K562 (cell line): ENCODE results near the gene PATE4. TPM values are rescaled to one million over a fixed set of nuclear protein-coding genes. Genes with fewer than 3 reads are reported as not detected.

Experiments used
- KLF6 ChIP-seq: fragments of 250-450 bp; sonication (Bioruptor Pico); IDR thresholded peaks from 2 replicates; pipeline ENCODE4 v1.4.0; 2020; ENCODE audit warnings: mild to moderate bottlenecking, moderate library complexity, borderline replicate concordance
- MECOM ChIP-seq: fragments of 250-450 bp; sonication (Bioruptor Pico); IDR thresholded peaks from 2 replicates; pipeline ENCODE4 v1.8.0; 2022; ENCODE audit warnings: inconsistent platforms
- SMARCA4 ChIP-seq: fragments of 450-650 bp; IDR thresholded peaks from 2 replicates; pipeline ENCODE4 v1.6.1; 2016
- polyA plus RNA-seq, 8 experiments: library from polyadenylated mRNA; depleted of rRNA in 4 of 8; stranded (reverse) in 5 of 8; unstranded in 3 of 8; fragments of >200 nt; fragmentation: Nextera tagmentation in 2 of 8; fragmentation: Illumina TruSeq in 1 of 8; extraction: Ambion mirVana in 2 of 8; extraction: Trizol in 1 of 8; gene quantifications; 2 replicates each; pipeline versions ENCODE4 v1.2.1 to v1.2.3, GENCODE V29; 2011 to 2014; ENCODE audit warnings: inconsistent platforms in 1 of 8, missing spikeins in 1 of 8
- total RNA-seq, 7 experiments: library from RNA; depleted of rRNA in 6 of 7; stranded (reverse); fragments of >200 nt in 6 of 7; fragmentation: Illumina TruSeq in 2 of 7; extraction: Trizol in 2 of 7; gene quantifications; 2 replicates each; pipeline versions ENCODE4 v1.2.1 to v1.2.3, GENCODE V29; 2011 to 2021; ENCODE audit warnings: low replicate concordance in 1 of 7
- TF ChIP-seq, protein P1 (sequence below): fragments of 450-650 bp; IDR thresholded peaks from 2 replicates; pipeline ENCODE4 v1.6.1; 2016; ENCODE audit warnings: low read depth
- TF ChIP-seq, protein P2 (sequence below), 2 experiments: fragments of 450-650 bp; IDR thresholded peaks; 2 replicates each; pipeline ENCODE4 v1.6.1; 2016; ENCODE audit warnings: mild to moderate bottlenecking in 2 of 2, borderline replicate concordance in 1 of 2, low read depth in 1 of 2, moderate library complexity in 1 of 2

The PATE4 gene
- total and polyA plus RNA-seq, 9 of the 15 experiments (the other 6 are each of a cell fraction or from before 2014, with no cell fraction given), result not detected

DNA sequence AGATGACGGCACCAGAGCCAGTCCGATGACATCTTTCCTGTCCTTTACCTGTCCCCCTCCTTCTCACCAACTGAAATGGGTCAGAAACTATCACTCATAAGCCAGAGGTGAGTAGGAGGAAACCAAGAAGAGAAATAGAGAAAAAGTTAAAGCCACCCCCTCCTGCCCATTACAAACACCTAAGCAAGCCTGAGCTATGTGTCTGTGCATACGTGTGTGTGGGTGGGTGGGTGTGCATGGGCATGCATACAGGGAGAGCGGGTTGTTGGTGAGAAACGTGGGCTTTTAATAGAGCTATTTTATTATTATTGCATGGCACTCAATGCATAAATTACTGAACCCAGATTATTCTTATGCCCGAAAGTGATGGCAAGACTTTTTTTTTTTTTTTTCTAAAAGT is 2.6 kb downstream of the PATE4 start (continued):
- TF ChIP-seq, protein P1, sequence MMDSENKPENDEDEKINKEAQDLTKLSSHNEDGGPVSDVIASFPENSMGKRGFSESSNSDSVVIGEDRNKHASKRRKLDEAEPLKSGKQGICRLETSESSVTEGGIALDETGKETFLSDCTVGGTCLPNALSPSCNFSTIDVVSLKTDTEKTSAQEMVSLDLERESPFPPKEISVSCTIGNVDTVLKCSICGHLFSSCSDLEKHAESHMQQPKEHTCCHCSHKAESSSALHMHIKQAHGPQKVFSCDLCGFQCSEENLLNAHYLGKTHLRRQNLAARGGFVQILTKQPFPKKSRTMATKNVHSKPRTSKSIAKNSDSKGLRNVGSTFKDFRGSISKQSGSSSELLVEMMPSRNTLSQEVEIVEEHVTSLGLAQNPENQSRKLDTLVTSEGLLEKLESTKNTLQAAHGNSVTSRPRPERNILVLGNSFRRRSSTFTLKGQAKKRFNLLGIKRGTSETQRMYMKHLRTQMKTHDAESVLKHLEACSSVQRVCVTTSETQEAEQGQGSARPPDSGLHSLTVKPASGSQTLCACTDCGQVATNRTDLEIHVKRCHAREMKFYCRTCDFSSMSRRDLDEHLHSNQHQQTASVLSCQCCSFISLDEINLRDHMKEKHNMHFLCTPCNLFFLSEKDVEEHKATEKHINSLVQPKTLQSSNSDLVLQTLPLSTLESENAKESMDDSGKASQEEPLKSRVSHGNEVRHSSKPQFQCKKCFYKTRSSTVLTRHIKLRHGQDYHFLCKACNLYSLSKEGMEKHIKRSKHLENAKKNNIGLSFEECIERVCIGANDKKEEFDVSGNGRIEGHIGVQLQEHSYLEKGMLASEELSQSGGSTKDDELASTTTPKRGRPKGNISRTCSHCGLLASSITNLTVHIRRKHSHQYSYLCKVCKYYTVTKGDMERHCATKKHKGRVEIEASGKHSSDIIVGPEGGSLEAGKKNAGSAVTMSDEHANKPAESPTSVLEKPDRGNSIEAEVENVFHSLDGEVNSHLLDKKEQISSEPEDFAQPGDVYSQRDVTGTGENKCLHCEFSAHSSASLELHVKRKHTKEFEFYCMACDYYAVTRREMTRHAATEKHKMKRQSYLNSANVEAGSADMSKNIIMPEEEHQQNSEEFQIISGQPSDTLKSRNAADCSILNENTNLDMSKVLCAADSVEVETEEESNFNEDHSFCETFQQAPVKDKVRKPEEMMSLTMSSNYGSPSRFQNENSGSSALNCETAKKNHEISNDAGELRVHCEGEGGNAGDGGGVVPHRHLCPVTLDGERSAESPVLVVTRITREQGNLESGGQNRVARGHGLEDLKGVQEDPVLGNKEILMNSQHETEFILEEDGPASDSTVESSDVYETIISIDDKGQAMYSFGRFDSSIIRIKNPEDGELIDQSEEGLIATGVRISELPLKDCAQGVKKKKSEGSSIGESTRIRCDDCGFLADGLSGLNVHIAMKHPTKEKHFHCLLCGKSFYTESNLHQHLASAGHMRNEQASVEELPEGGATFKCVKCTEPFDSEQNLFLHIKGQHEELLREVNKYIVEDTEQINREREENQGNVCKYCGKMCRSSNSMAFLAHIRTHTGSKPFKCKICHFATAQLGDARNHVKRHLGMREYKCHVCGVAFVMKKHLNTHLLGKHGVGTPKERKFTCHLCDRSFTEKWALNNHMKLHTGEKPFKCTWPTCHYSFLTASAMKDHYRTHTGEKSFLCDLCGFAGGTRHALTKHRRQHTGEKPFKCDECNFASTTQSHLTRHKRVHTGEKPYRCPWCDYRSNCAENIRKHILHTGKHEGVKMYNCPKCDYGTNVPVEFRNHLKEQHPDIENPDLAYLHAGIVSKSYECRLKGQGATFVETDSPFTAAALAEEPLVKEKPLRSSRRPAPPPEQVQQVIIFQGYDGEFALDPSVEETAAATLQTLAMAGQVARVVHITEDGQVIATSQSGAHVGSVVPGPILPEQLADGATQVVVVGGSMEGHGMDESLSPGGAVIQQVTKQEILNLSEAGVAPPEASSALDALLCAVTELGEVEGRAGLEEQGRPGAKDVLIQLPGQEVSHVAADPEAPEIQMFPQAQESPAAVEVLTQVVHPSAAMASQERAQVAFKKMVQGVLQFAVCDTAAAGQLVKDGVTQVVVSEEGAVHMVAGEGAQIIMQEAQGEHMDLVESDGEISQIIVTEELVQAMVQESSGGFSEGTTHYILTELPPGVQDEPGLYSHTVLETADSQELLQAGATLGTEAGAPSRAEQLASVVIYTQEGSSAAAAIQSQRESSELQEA, result no peak
- TF ChIP-seq KLF6 (CRISPR knock-in tag) (no peak), MECOM (CRISPR knock-in tag) (no peak), SMARCA4 (no peak)
- TF ChIP-seq, protein P2, sequence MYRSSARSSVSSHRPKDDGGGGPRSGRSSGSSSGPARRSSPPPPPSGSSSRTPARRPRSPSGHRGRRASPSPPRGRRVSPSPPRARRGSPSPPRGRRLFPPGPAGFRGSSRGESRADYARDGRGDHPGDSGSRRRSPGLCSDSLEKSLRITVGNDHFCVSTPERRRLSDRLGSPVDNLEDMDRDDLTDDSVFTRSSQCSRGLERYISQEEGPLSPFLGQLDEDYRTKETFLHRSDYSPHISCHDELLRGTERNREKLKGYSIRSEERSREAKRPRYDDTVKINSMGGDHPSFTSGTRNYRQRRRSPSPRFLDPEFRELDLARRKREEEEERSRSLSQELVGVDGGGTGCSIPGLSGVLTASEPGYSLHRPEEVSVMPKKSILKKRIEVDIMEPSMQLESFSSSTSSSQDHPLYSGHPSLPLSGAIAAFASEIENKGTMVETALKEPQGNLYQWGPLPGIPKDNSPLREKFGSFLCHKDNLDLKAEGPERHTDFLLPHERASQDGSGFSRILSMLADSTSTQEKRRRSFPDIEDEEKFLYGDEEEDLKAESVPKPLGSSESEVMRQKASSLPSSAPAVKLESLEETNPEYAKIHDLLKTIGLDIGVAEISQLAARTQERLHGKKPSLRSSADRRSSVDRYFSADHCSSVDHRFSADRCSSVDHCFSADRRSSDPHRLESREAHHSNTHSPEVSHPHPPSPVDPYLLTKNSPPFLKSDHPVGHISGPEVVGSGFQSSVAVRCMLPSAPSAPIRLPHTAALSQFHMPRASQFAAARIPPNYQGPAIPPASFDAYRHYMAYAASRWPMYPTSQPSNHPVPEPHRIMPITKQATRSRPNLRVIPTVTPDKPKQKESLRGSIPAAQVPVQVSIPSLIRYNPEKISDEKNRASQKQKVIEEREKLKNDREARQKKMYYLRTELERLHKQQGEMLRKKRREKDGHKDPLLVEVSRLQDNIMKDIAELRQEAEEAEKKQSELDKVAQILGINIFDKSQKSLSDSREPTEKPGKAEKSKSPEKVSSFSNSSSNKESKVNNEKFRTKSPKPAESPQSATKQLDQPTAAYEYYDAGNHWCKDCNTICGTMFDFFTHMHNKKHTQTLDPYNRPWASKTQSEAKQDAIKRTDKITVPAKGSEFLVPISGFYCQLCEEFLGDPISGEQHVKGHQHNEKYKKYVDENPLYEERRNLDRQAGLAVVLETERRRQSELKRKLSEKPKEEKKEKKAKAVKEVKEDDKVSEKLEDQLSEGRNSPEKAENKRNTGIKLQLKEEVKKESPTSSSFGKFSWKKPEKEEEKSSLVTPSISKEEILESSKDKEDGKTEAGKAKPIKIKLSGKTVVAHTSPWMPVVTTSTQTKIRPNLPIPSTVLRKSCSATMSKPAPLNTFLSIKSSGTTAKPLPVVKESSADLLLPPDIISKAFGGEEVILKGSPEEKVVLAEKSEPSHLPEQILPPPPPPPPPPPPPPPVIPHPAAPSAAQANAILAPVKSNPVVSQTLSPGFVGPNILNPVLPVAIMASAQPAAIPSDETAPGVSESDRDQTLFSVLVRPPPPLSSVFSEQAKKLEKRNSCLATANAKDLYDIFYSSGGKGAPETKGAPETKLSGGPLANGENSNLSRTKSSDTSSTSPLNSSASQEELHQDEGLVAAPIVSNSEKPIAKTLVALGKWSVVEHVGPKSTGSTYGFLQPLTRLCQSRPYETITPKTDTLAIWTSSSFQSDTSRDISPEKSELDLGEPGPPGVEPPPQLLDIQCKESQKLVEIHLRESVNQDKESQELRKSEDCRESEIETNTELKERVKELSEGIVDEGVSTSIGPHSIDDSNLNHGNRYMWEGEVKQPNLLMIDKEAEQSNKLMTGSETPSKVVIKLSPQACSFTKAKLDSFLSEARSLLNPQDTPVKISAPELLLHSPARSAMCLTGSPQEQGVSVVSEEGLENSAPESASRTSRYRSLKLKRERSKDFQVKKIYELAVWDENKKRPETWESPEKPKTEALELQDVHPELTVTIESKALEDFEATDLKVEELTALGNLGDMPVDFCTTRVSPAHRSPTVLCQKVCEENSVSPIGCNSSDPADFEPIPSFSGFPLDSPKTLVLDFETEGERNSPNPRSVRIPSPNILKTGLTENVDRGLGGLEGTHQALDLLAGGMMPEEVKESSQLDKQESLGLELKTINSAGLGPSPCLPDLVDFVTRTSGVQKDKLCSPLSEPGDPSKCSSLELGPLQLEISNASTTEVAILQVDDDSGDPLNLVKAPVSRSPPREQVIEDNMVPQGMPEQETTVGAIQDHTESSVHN (IDR thresholded peaks at IDR 0.05; ENCODE audit: borderline replicate concordance in 1 of 2, low read depth in 1 of 2), result no peak
